SK-N-MC (cell line): ENCODE measurements around the gene DICER1.

Experiments
- DNase-seq: peaks from one replicate; pipeline ENCODE4 v3.0.0-alpha.2; 2011; ENCODE audit warnings: low read depth, low spot score
- H3K27ac ChIP-seq: fragments of 200-600 bp; sonication (generic); 2 replicates; pipeline ENCODE4 v1.5.1; 2016; ENCODE audit warnings: mixed run types
- H3K36me3 ChIP-seq: fragments of 200-600 bp; sonication (generic); 2 replicates; pipeline ENCODE4 v1.6.1; 2017; ENCODE audit warnings: antibody characterized with exemption, low read length, mixed read lengths; ENCODE audit not compliant: insufficient read depth
- H3K4me3 ChIP-seq: fragments of 200-600 bp; sonication (generic); 2 replicates; pipeline ENCODE4 v1.5.1; 2016
- H3K9ac ChIP-seq: fragments of 200-600 bp; sonication (generic); 2 replicates; pipeline ENCODE4 v1.8.0; 2017; ENCODE audit warnings: mixed run types, mixed read lengths; ENCODE audit not compliant: insufficient read length
- H3K9me3 ChIP-seq: fragments of 200-600 bp; sonication (generic); 2 replicates; pipeline ENCODE4 v1.6.1; 2017; ENCODE audit warnings: low read depth, mild to moderate bottlenecking, antibody characterized with exemption, low read length, moderate library complexity, mixed read lengths
- EZH2 ChIP-seq: fragments of 200-600 bp; sonication (generic); IDR thresholded peaks from one replicate; pipeline ENCODE4 v1.6.1; 2017; ENCODE audit warnings: antibody characterized with exemption
- FOXP2 ChIP-seq: optimal IDR thresholded peaks from 2 replicates; pipeline ENCODE3; 2011; ENCODE audit warnings: mild to moderate bottlenecking, moderate library complexity; ENCODE audit not compliant: insufficient read depth; ENCODE audit errors: extremely low read length, control extremely low read depth
- POLR2AphosphoS5 ChIP-seq: IDR thresholded peaks from 2 replicates; pipeline ENCODE4 v1.6.1; 2012; ENCODE audit warnings: mild to moderate bottlenecking, low read depth, low read length, borderline replicate concordance

The DICER1 gene

GRCh38 chr14:95071649-95072280, 85.6 kb downstream of the DICER1 start:
- no peak for DNase-seq
- no peaks in the 10 kb centered on the region for H3K36me3 ChIP-seq
- no peak overlapping the region for H3K9ac ChIP-seq
- H3K27ac ChIP-seq = no peak overlapping the region
- H3K4me3 ChIP-seq = no peak overlapping the region
- TF ChIP-seq POLR2AphosphoS5 (no peak), FOXP2 (no peak), EZH2 (no peak)
- no peaks in the 10 kb centered on the region for H3K9me3 ChIP-seq

GRCh38 chr14:95070748-95071435, 86.4 kb downstream of the DICER1 start:
- H3K36me3 ChIP-seq = no peaks in the 10 kb centered on the region

GRCh38 chr14:95069547-95069946, 87.8 kb downstream of the DICER1 start:
- H3K9me3 ChIP-seq = no peaks in the 10 kb centered on the region
- H3K9ac ChIP-seq = no peak overlapping the region
- H3K27ac ChIP-seq = no peak overlapping the region
- no peaks in the 10 kb centered on the region for H3K36me3 ChIP-seq
- no peak overlapping the region for H3K4me3 ChIP-seq
- DNase-seq = no peak
- no peak for TF ChIP-seq POLR2AphosphoS5
- no peak for TF ChIP-seq FOXP2
- no peak for TF ChIP-seq EZH2

More at GRCh38 chr14:95070748-95071435, 86.4 kb downstream of the DICER1 start:
- DNase-seq = no peak
- H3K9ac ChIP-seq = no peak overlapping the region
- no peak overlapping the region for H3K4me3 ChIP-seq
- no peak for TF ChIP-seq EZH2
- TF ChIP-seq FOXP2 = no peak
- TF ChIP-seq POLR2AphosphoS5 = no peak
- H3K9me3 ChIP-seq = no peaks in the 10 kb centered on the region
- no peak overlapping the region for H3K27ac ChIP-seq

GRCh38 chr14:95069018-95069417, 88.3 kb downstream of the DICER1 start:
- Histone ChIP-seq H3K9me3 (no peaks in the 10 kb centered on the region), H3K4me3 (no peak overlapping the region), H3K27ac (no peak overlapping the region), H3K9ac (no peak overlapping the region), H3K36me3 (no peaks in the 10 kb centered on the region)
- no peak for TF ChIP-seq EZH2
- no peak for TF ChIP-seq POLR2AphosphoS5
- no peak for DNase-seq

- Histone ChIP-seq H3K36me3 (no peaks in the 10 kb centered on the region), H3K9me3 (no peaks in the 10 kb centered on the region), H3K4me3 (no peak overlapping the region), H3K9ac (no peak overlapping the region), H3K27ac (no peak overlapping the region)
- no peak for TF ChIP-seq FOXP2
- TF ChIP-seq POLR2AphosphoS5 = no peak
- no peak for TF ChIP-seq EZH2
- DNase-seq = no peak
Observed at GRCh38 chr14:95068521-95068920, 88.8 kb downstream of the DICER1 start.

- no peak for DNase-seq
- TF ChIP-seq EZH2 = no peak
- TF ChIP-seq FOXP2 = no peak
- TF ChIP-seq POLR2AphosphoS5 = no peak
- no peaks in the 10 kb centered on the region for H3K9me3 ChIP-seq
- no peak overlapping the region for H3K4me3 ChIP-seq
- H3K27ac ChIP-seq = no peak overlapping the region
- no peaks in the 10 kb centered on the region for H3K36me3 ChIP-seq
- no peak overlapping the region for H3K9ac ChIP-seq
Observed at GRCh38 chr14:95068080-95068479, 89.2 kb downstream of the DICER1 start.

- TF ChIP-seq FOXP2 (no peak), POLR2AphosphoS5 (no peak), EZH2 (no peak)
- no peak overlapping the region for H3K4me3 ChIP-seq
- no peak for DNase-seq
- H3K9ac ChIP-seq = no peak overlapping the region
- H3K9me3 ChIP-seq = no peaks in the 10 kb centered on the region
- no peaks in the 10 kb centered on the region for H3K36me3 ChIP-seq
- H3K27ac ChIP-seq = no peak overlapping the region
Observed at GRCh38 chr14:95067526-95067925, 89.8 kb downstream of the DICER1 start.

- H3K9ac ChIP-seq = no peak overlapping the region
- TF ChIP-seq POLR2AphosphoS5 = no peak
- TF ChIP-seq EZH2 = no peak
- no peak overlapping the region for H3K4me3 ChIP-seq
Observed at GRCh38 chr14:95066427-95066986, 90.8 kb downstream of the DICER1 start.

More at GRCh38 chr14:95066427-95066986, 90.8 kb downstream of the DICER1 start:
- Histone ChIP-seq H3K27ac (no peak overlapping the region), H3K36me3 (no peaks in the 10 kb centered on the region), H3K9me3 (no peaks in the 10 kb centered on the region)
- no peak for DNase-seq
